Skeletal muscle satellite cell (primary cell): ENCODE measurements around the gene IER5. TPM values are rescaled to one million over a fixed set of nuclear protein-coding genes. Genes with fewer than 3 reads are reported as not detected.
"Not testable (repeated sequence)": the region's sequence is repeated elsewhere in the genome, so short reads cannot be mapped to it uniquely, and the experiment has no call there.

ENCODE experiments used
- H3K27me3 ChIP-seq: 2 replicates; pipeline ENCODE4 v1.7.0; 2013; ENCODE audit warnings: low read length; ENCODE audit not compliant: control insufficient read depth, insufficient read depth
- H3K36me3 ChIP-seq: 2 replicates; pipeline ENCODE4 v1.7.0; 2013; ENCODE audit warnings: mild to moderate bottlenecking, control low read depth, low read length; ENCODE audit not compliant: insufficient read depth
- H3K4me1 ChIP-seq: 2 replicates; pipeline ENCODE4 v1.7.0; 2013; ENCODE audit warnings: low read length; ENCODE audit not compliant: control insufficient read depth, insufficient read depth
- H3K4me2 ChIP-seq: 2 replicates; pipeline ENCODE4 v1.7.0; 2013; ENCODE audit warnings: mild to moderate bottlenecking, low read length
- H3K4me3 ChIP-seq: 2 replicates; pipeline ENCODE4 v1.7.0; 2013; ENCODE audit warnings: low read length
- H3K9ac ChIP-seq: 2 replicates; pipeline ENCODE4 v1.7.0; 2013; ENCODE audit warnings: mild to moderate bottlenecking, low read depth, low read length, moderate library complexity
- H3K9me3 ChIP-seq: replicated peaks from 2 replicates; pipeline ENCODE4 v1.7.0; 2013; ENCODE audit warnings: mild to moderate bottlenecking, control low read depth, low read length
- total RNA-seq: library from RNA; depleted of rRNA; stranded (reverse); fragments of >200 nt; gene quantifications from 2 replicates; pipeline ENCODE4 v1.2.3, GENCODE V29; 2012; rRNA removed

The IER5 gene
- 15.0 and 15.3 TPM in 2 replicates for total RNA-seq

- Histone ChIP-seq H3K4me1 (peaks cover 40% of the 10 kb centered on the region), H3K9me3 (no peaks in the 10 kb centered on the region), H3K9ac (peak within 1 kb of the TSS; percentile 92), H3K4me3 (peak within 1 kb of the TSS; percentile 85), H3K27me3 (no peaks in the 10 kb centered on the region), H3K36me3 (peaks cover 38% of the 10 kb centered on the region), H3K4me2 (peak within 1 kb of the TSS; percentile 98)
Observed at GRCh38 chr1:181088079-181089016, at the start of gene IER5. TSS of gene IER5 (plus strand) at chr1:181088700. CDS start at chr1:181088903, 203 bp downstream.

- no peaks in the 10 kb centered on the region for H3K36me3 ChIP-seq
- H3K4me3 ChIP-seq, result no peak overlapping the region
- no peak overlapping the region for H3K9ac ChIP-seq
- H3K4me2 ChIP-seq, result no peak overlapping the region
- no peaks in the 10 kb centered on the region for H3K9me3 ChIP-seq
- no peaks in the 10 kb centered on the region for H3K27me3 ChIP-seq
- peaks cover 6% of the 10 kb centered on the region for H3K4me1 ChIP-seq
Observed at GRCh38 chr1:181040284-181040865, 48.1 kb upstream of the IER5 start.

GRCh38 chr1:181043025-181043888 lies 45.2 kb upstream of the IER5 start:
- H3K9me3 ChIP-seq, result no peaks in the 10 kb centered on the region
- no peak overlapping the region for H3K9ac ChIP-seq
- no peaks in the 10 kb centered on the region for H3K27me3 ChIP-seq
- H3K4me3 ChIP-seq, result no peak overlapping the region
- peaks cover 6% of the 10 kb centered on the region for H3K4me1 ChIP-seq
- no peak overlapping the region for H3K4me2 ChIP-seq
- H3K36me3 ChIP-seq, result no peaks in the 10 kb centered on the region

GRCh38 chr1:181044449-181044966 lies 44.0 kb upstream of the IER5 start:
- Histone ChIP-seq H3K4me2 (no peak overlapping the region), H3K9ac (no peak overlapping the region), H3K4me1 (peaks cover 6% of the 10 kb centered on the region), H3K9me3 (no peaks in the 10 kb centered on the region), H3K36me3 (no peaks in the 10 kb centered on the region), H3K4me3 (no peak overlapping the region), H3K27me3 (no peaks in the 10 kb centered on the region)

DNA sequence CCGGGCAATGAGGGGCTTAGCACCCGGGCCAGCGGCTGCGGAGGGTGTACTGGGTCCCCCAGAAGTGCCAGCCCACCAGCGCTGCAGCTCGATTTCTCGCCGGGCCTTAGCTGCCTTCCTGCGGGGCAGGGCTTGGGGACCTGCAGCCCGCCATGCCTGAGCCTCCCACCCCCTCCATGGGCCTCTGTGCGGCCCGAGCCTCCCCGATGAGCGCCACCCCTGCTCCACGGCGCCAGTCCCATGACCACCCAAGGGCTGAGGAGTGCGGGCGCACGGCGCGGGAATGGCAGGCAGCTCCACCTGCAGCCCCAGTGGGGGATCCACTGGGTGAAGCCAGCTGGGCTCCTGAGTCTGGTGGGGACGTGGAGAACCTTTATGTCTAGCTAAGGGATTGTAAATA lies 42.6 kb upstream of the IER5 start:
- H3K4me3 ChIP-seq, H3K27me3 ChIP-seq, H3K4me1 ChIP-seq, H3K9me3 ChIP-seq, H3K4me2 ChIP-seq, H3K36me3 ChIP-seq, H3K9ac ChIP-seq: not testable (repeated sequence)

GRCh38 chr1:181049378-181049777 lies 39.1 kb upstream of the IER5 start:
- no peaks in the 10 kb centered on the region for H3K27me3 ChIP-seq
- H3K9ac ChIP-seq, result no peak overlapping the region
- no peak overlapping the region for H3K4me2 ChIP-seq
- no peaks in the 10 kb centered on the region for H3K4me1 ChIP-seq
- H3K9me3 ChIP-seq, result no peaks in the 10 kb centered on the region
- H3K36me3 ChIP-seq, result no peaks in the 10 kb centered on the region
- no peak overlapping the region for H3K4me3 ChIP-seq

GRCh38 chr1:181050922-181051321 lies 37.6 kb upstream of the IER5 start:
- Histone ChIP-seq H3K4me1 (no peaks in the 10 kb centered on the region), H3K4me2 (no peak overlapping the region), H3K9ac (no peak overlapping the region), H3K4me3 (no peak overlapping the region), H3K9me3 (no peaks in the 10 kb centered on the region), H3K36me3 (no peaks in the 10 kb centered on the region), H3K27me3 (no peaks in the 10 kb centered on the region)

DNA sequence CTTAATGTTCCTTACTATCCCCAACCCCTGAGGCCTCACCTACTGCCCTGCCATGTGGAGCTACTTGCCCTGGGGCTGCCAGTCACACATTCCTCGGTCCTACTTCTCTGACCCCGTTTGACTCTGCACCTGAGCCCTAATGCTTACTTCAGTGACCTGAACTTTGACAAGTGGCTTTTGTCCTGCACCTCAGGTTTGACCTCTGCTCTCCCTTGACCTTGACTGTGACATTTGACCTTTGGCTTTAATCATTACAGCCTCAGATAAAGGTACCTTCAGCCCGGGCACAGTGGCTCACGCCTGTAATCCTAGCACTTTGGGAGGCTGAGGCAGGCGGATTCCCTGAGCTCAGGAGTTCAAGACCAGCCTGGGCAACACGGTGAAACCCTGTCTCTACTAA lies 31.9 kb upstream of the IER5 start:
- no peak overlapping the region for H3K4me3 ChIP-seq
- no peaks in the 10 kb centered on the region for H3K9me3 ChIP-seq
- H3K4me2 ChIP-seq, result no peak overlapping the region
- no peaks in the 10 kb centered on the region for H3K27me3 ChIP-seq
- H3K4me1 ChIP-seq, result no peaks in the 10 kb centered on the region
- H3K9ac ChIP-seq, result no peak overlapping the region
- no peaks in the 10 kb centered on the region for H3K36me3 ChIP-seq

DNA sequence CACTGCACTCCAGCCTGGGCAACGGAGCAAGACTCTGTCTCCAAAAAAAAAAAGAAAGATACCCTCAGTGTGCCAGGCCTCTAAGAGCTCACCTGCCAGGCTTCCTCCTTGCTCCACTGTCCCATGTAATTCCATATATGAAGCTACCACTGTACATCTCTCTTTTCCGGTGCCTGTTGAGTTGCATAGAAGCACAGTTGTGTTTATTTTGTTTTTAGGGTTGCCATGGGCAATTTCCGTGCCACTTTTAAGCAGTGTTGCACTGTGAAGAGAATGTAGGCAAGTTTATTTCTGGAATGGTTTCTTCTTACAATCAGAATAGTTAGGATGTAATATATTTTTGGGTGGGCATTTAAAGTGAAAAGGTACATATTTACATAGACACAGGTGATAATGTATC lies 31.4 kb upstream of the IER5 start:
- Histone ChIP-seq H3K4me1 (peaks cover 2% of the 10 kb centered on the region), H3K36me3 (no peaks in the 10 kb centered on the region), H3K4me3 (no peak overlapping the region), H3K9me3 (no peaks in the 10 kb centered on the region), H3K4me2 (no peak overlapping the region), H3K9ac (no peak overlapping the region), H3K27me3 (no peaks in the 10 kb centered on the region)

DNA sequence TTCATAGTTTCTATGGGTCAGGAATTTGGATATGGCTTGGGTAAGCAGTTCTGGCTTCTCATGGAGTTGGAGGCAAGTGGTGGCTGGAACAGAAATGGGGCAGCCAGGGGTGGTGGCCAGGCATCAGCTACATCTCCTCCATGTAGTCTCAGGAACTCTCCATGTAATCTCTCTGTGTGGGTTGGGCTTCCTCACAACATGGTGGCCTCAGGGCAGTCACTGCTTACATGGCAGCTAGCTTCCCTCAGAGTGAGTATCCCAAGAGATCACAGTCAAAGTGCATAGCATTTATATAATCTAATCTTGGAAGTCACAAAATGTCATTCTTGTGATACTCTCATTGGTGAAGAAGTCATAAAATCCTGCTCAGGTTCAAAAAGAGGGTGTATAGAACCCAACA lies 29.1 kb upstream of the IER5 start:
- Histone ChIP-seq H3K4me3 (no peak overlapping the region), H3K36me3 (no peaks in the 10 kb centered on the region), H3K27me3 (no peaks in the 10 kb centered on the region), H3K9ac (no peak overlapping the region), H3K4me1 (peaks cover 13% of the 10 kb centered on the region), H3K9me3 (no peaks in the 10 kb centered on the region), H3K4me2 (no peak overlapping the region)

DNA sequence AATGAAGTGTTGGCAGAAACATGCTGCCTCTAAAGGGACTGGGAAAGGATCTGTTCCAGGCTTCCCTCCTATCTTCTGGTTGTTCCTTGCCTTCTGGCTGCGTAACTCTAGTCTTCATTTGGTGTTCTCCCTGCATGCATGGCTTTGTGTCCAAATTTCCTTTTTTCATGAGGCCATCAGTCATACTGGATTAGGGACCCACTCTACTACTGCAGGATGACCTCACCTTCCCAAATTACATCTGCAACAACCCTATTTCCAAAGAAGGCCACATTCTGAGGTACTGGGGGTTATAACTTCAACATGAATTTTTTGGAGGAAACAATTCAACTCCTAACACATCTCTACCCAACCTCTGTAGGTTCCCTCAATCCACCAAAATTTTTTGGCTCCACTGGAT lies 28.4 kb upstream of the IER5 start:
- peaks cover 13% of the 10 kb centered on the region for H3K4me1 ChIP-seq

More for the DNA sequence above, 28.4 kb upstream of the IER5 start:
- H3K9me3 ChIP-seq, result no peaks in the 10 kb centered on the region
- H3K4me2 ChIP-seq, result no peak overlapping the region
- no peaks in the 10 kb centered on the region for H3K27me3 ChIP-seq
- no peak overlapping the region for H3K9ac ChIP-seq
- H3K36me3 ChIP-seq, result no peaks in the 10 kb centered on the region
- no peak overlapping the region for H3K4me3 ChIP-seq
